ENCODE data around the gene LAMC2. TPM values are rescaled to one million over a fixed set of nuclear protein-coding genes. Genes with fewer than 3 reads are reported as not detected.

The LAMC2 gene
- total and polyA plus RNA-seq, 9 of the 15 experiments (the other 6 are each of a cell fraction or from before 2014, with no cell fraction given): 0.02 to 0.03 TPM; not detected in 7

DNA sequence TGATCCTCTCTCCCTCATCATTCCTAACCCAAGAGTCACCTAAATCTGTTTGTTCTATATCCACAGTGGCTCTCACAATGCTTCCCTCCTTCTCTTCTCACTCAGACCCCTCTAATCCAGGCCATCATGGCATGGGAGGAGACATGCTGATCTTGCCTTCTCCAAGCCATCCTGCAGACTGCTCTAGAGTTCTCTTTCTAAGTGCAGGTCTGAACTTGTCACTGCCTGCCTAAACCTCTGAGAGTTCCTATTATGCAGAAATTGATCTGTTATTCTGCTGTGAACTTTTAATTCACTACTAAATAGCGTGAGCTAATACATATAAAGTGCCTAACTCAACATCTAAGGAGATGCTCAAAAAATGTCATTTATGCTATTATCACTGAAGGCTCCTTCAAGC, 26.8 kb downstream of the LAMC2 start:
- H3K4me2 ChIP-seq (ENCODE audit: insufficient read depth, low read length): no peak overlapping the region
- peaks cover 0 to 8% of the 10 kb centered on the region in 2 experiments; a peak in 2 of 5 replicates for H3K4me1 ChIP-seq (replicated peaks in 1 of 2; ENCODE audit: control insufficient read depth in 2 of 2, insufficient read depth in 2 of 2, low read length in 2 of 2)
- no peak for FAIRE-seq
- in situ Hi-C loops (cut with MboI): no loop called here
- H3K4me3 ChIP-seq: no peak overlapping the region
- TF ChIP-seq ZBTB1 (CRISPR knock-in tag; IDR thresholded peaks at IDR 0.05; ENCODE audit: borderline replicate concordance, low read depth) (no peak), TCF7 (IDR thresholded peaks at IDR 0.05; ENCODE audit: borderline replicate concordance) (no peak), SUPT5H (IDR thresholded peaks at IDR 0.05) (no peak), BRD4 (IDR thresholded peaks at IDR 0.05) (no peak), PCBP2 (IDR thresholded peaks at IDR 0.05; ENCODE audit: low read depth, low read length, poor library complexity, severe bottlenecking) (no peak), STAT5A (IDR thresholded peaks at IDR 0.05; ENCODE audit: borderline replicate concordance, low read length) (no peak), SMAD2 (IDR thresholded peaks at IDR 0.05; ENCODE audit: low read depth, low read length) (no peak), ZNF785 (CRISPR knock-in tag; IDR thresholded peaks at IDR 0.05) (no peak), HOXB6 (CRISPR knock-in tag; IDR thresholded peaks at IDR 0.05; ENCODE audit: borderline replicate concordance) (no peak), ZNF253 (CRISPR knock-in tag; conservative IDR thresholded peaks at IDR 0.05) (no peak), RUNX1 (IDR thresholded peaks at IDR 0.05; ENCODE audit: low read depth) (no peak), TRIM28 (IDR thresholded peaks at IDR 0.05) (no peak), ZNF121 (CRISPR knock-in tag; conservative IDR thresholded peaks at IDR 0.05) (no peak), ZNF184 (CRISPR knock-in tag; IDR thresholded peaks at IDR 0.05) (no peak), MTA1 (IDR thresholded peaks at IDR 0.05; ENCODE audit: borderline replicate concordance) (no peak), TCFL5 (CRISPR knock-in tag; conservative IDR thresholded peaks at IDR 0.05) (no peak), RB1 (IDR thresholded peaks at IDR 0.05; ENCODE audit: low read depth) (no peak), SMARCB1 (IDR thresholded peaks at IDR 0.05; ENCODE audit: insufficient read length, low read depth) (no peak), RBM15 (IDR thresholded peaks at IDR 0.05; ENCODE audit: insufficient read depth, low read length) (no peak)
- TF ChIP-seq, protein P1, sequence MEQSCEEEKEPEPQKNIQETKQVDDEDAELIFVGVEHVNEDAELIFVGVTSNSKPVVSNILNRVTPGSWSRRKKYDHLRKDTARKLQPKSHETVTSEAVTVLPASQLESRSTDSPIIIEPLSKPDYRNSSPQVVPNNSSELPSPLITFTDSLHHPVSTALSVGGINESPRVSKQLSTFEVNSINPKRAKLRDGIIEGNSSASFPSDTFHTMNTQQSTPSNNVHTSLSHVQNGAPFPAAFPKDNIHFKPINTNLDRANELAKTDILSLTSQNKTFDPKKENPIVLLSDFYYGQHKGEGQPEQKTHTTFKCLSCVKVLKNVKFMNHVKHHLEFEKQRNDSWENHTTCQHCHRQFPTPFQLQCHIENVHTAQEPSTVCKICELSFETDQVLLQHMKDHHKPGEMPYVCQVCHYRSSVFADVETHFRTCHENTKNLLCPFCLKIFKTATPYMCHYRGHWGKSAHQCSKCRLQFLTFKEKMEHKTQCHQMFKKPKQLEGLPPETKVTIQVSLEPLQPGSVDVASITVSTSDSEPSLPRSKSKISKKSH (CRISPR knock-in tag; IDR thresholded peaks at IDR 0.05): no peak
- H3K27me3 ChIP-seq (ENCODE audit: control insufficient read depth in 2 of 2, insufficient read depth in 2 of 2, low read length in 2 of 2): peaks cover 1 to 23% of the 10 kb centered on the region in 2 experiments; a peak in 4 of 5 replicates
- H3K27ac ChIP-seq (ENCODE audit: extremely low read depth, low read depth, low read length): no peak overlapping the region
- no peaks in the 10 kb centered on the region for H3K9me1 ChIP-seq (ENCODE audit: control insufficient read depth, insufficient read depth, low read length)
- no peak for ATAC-seq
- H3K36me3 ChIP-seq (ENCODE audit: control insufficient read depth, insufficient read depth, low read length): no peaks in the 10 kb centered on the region
- H2AFZ ChIP-seq (ENCODE audit: low read depth, low read length): no peak overlapping the region
- no peaks in the 10 kb centered on the region for H4K20me1 ChIP-seq (replicated peaks; ENCODE audit: control insufficient read depth, insufficient read depth, low read length)
- H3K79me2 ChIP-seq (ENCODE audit: control insufficient read depth, insufficient read depth, low read length): no peaks in the 10 kb centered on the region
- no peak overlapping the region for H3K9ac ChIP-seq (ENCODE audit: insufficient read depth in 1 of 2, low read depth in 2 of 2, low read length in 2 of 2)
- DNase-seq (ENCODE audit: extremely low read depth in 1 of 4, low spot score in 3 of 4): no peak
- ChIA-PET CTCF (ENCODE audit: low intra/inter-chr PET ratio) (interaction anchor here (0.6 kb wide), 1 partner anchor 1596 kb away, joined by 4 read pairs; no protein-coding TSS in a partner anchor), POLR2A (no interaction called here)
- H3K9me3 ChIP-seq (replicated peaks; ENCODE audit: control insufficient read depth, insufficient read depth, low read depth, low read length): no peaks in the 10 kb centered on the region
- intact Hi-C loops (cut with micrococcal nuclease): no loop called here
- 0% methylated on average over 1 of the region's 1 CpG for WGBS (ENCODE audit: insufficient coverage, low coverage, missing lambda C conversion rate)
- no TSS peak for BruUV-seq (replicated peaks)
